Gastroesophageal sphincter (tissue), 4 donors: Measurements from ENCODE around the gene CSMD2. TPM values are rescaled to one million over a fixed set of nuclear protein-coding genes. Genes with fewer than 3 reads are reported as not detected.

Experiments used
- ATAC-seq: fragments of 150-250 bp; one replicate; pipeline ENCODE4 v1.9.1; 2016; ENCODE audit warnings: mild to moderate bottlenecking, moderate library complexity
- H3K27ac ChIP-seq, 4 donors: fragments of 200-600 bp; sonication (generic) in 3 of 4; 1 replicate in 3 of 4; 2 replicates in 1 of 4; pipeline ENCODE4 v1.5.1; 2016 to 2019
- H3K27me3 ChIP-seq: fragments of 200-600 bp; sonication (generic); one replicate; pipeline ENCODE4 v1.5.1; 2019
- H3K36me3 ChIP-seq, 2 donors: fragments of 200-600 bp; sonication (generic); one replicate each; pipeline ENCODE4 v1.5.1; 2019; ENCODE audit warnings: control low read depth in 1 of 2
- H3K4me1 ChIP-seq, 3 donors: fragments of 200-600 bp; sonication (generic); 1 replicate in 2 of 3; 2 replicates in 1 of 3; pipeline ENCODE4 v1.5.1; 2016 to 2019; ENCODE audit warnings: control low read depth in 2 of 3
- H3K4me3 ChIP-seq, 2 donors: fragments of 200-600 bp; sonication (generic); one replicate each; pipeline ENCODE4 v1.5.1; 2019; ENCODE audit warnings: mild to moderate bottlenecking in 1 of 2, moderate library complexity in 1 of 2
- H3K9me3 ChIP-seq, 3 donors: fragments of 200-600 bp; sonication (generic); one replicate each; pipeline ENCODE4 v1.5.1; 2017 to 2019; ENCODE audit warnings: control low read depth in 2 of 3
- EP300 ChIP-seq: sonication (generic); formaldehyde crosslinking; IDR thresholded peaks from one replicate; pipeline ENCODE4 v1.6.1; 2017; ENCODE audit warnings: antibody characterized with exemption, mild to moderate bottlenecking
- POLR2A ChIP-seq, 2 donors: fragments of 450-650 bp; IDR thresholded peaks; one replicate each; pipeline ENCODE4 v1.6.1; 2017; ENCODE audit warnings: antibody characterized with exemption in 2 of 2, mild to moderate bottlenecking in 2 of 2, moderate library complexity in 1 of 2
- POLR2AphosphoS5 ChIP-seq: sonication (generic); formaldehyde crosslinking; IDR thresholded peaks from one replicate; pipeline ENCODE4 v1.6.1; 2017; ENCODE audit warnings: antibody characterized with exemption
- WGBS, 2 donors: methylation state at CpG; one replicate each; pipeline ENCODE4 v1.1.5; 2018; ENCODE audit warnings: low coverage in 1 of 2; 5-methylcytosine and 5-hydroxymethylcytosine counted together
- total RNA-seq, 4 donors: library from RNA; depleted of rRNA; stranded (reverse); fragments of >200 nt; gene quantifications; one replicate each; pipeline ENCODE4 v1.1.0, GENCODE V29; 2016
- TF ChIP-seq, protein P1 (sequence below), 4 experiments: fragments of 200-600 bp in 2 of 4; fragments of 450-650 bp in 2 of 4; sonication (generic) in 1 of 4; IDR thresholded peaks; one replicate each; pipeline ENCODE4 v1.5.1; 2017 to 2019; ENCODE audit warnings: antibody characterized with exemption in 4 of 4, mild to moderate bottlenecking in 2 of 4, moderate library complexity in 2 of 4

Gene CSMD2
- total RNA-seq, 4 donors from 2014 or later: 0.22 to 2.5 (median 0.37) TPM

DNA sequence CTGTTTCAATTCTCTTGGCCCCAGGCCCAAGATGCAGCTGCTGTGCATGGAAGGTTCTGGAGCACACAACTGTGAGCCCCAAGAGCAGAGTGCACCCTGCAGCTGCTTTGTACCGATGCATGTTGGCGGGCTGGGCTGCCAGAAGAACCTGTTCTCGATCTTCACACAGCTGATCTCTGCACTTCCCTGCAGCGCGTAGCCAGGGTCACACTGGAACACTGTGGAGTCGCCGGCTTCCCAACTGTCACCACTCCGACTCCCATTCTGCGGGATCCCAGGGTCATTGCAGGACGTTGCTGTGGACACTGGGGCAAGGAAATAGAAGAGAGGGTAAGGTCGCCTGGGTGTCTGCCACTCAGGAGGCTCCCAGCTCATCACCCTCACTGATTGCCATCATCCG is 507.2 kb downstream of the CSMD2 start:
- TF ChIP-seq POLR2A (IDR thresholded peaks at IDR 0.05): no peak
- TF ChIP-seq, protein P1, sequence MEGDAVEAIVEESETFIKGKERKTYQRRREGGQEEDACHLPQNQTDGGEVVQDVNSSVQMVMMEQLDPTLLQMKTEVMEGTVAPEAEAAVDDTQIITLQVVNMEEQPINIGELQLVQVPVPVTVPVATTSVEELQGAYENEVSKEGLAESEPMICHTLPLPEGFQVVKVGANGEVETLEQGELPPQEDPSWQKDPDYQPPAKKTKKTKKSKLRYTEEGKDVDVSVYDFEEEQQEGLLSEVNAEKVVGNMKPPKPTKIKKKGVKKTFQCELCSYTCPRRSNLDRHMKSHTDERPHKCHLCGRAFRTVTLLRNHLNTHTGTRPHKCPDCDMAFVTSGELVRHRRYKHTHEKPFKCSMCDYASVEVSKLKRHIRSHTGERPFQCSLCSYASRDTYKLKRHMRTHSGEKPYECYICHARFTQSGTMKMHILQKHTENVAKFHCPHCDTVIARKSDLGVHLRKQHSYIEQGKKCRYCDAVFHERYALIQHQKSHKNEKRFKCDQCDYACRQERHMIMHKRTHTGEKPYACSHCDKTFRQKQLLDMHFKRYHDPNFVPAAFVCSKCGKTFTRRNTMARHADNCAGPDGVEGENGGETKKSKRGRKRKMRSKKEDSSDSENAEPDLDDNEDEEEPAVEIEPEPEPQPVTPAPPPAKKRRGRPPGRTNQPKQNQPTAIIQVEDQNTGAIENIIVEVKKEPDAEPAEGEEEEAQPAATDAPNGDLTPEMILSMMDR (IDR thresholded peaks at IDR 0.05): no peak
- no peak for ATAC-seq
- H3K36me3 ChIP-seq: no peaks in the 10 kb centered on the region
- WGBS, 2 donors: 87 to 94% methylated on average over 2 to 5 of the region's 12 CpGs
- no peaks in the 10 kb centered on the region for H3K27me3 ChIP-seq
- H3K4me3 ChIP-seq: no peak overlapping the region
- H3K4me1 ChIP-seq: peaks cover 0 to 12% (median 0%) of the 10 kb centered on the region in 3 donors
- no peak overlapping the region for H3K27ac ChIP-seq
- no peaks in the 10 kb centered on the region for H3K9me3 ChIP-seq

DNA sequence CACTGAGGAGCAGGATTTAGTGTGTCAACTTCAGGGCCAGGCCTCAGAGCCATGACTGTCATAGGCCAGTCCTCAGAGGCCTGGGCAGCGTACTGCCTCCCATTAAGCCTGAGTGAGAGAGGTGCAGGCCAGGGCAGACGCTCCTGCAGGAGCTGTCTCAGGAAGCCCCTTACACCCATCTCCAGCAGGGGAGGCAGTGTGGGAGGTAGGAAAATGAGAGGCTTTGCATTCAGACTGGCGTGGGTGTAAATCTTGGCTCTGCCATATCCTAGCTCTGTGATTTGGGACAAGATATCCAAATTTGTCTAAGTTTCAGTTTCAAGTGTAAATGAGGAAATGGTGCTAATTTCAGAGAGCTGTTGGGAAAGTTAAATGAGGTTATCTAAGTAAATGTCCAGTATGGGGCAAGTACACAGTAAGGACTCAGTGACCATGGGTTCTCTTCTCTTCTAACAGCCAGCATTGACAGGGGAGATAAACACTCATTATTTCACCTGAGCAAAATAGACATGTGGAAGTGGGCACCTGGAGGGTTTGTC is 508.5 kb downstream of the CSMD2 start:
- no peak overlapping the region for H3K4me3 ChIP-seq
- H3K9me3 ChIP-seq: no peaks in the 10 kb centered on the region
- no peak overlapping the region for H3K27ac ChIP-seq
- no peaks in the 10 kb centered on the region for H3K36me3 ChIP-seq
- H3K4me1 ChIP-seq: peaks cover 0 to 12% (median 0%) of the 10 kb centered on the region in 3 donors
- TF ChIP-seq POLR2A (IDR thresholded peaks at IDR 0.05) (no peak), POLR2AphosphoS5 (no peak), EP300 (no peak)
- TF ChIP-seq, protein P1 (IDR thresholded peaks at IDR 0.05): no peak
- H3K27me3 ChIP-seq: no peaks in the 10 kb centered on the region
- WGBS, 2 donors: 86% methylated on average over 1 of the region's 3 CpGs; no CpG with 5 or more reads in 1 of the 2 donors
- no peak for ATAC-seq

DNA sequence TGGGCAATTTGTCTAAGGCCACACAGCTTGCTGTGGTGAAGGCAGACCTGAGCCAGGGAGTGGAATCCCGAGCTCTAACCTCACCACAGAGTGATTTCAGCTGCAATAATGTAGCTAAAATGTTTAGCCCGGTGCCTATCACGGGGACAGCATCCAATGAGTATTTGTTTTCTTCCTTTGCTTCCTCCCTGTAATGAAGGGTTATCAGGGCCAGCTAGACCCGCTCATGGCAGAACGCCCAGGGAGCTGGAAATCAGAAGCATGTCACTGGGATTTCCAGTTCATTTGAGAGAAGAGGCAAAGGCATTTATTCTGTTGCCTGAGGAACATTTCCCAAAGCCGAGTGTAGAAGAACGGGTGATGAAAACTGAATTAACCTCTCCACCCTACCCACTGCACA is 509.5 kb downstream of the CSMD2 start:
- Histone ChIP-seq H3K4me1 (peaks cover 0 to 7% (median 0%) of the 10 kb centered on the region in 3 donors), H3K4me3 (no peak overlapping the region), H3K27me3 (no peaks in the 10 kb centered on the region), H3K9me3 (no peaks in the 10 kb centered on the region), H3K27ac (no peak overlapping the region), H3K36me3 (no peaks in the 10 kb centered on the region)
- ATAC-seq: no peak
- 55 to 91% methylated on average over 4 to 6 of the region's 7 CpGs for WGBS, 2 donors
- no peak for TF ChIP-seq EP300
- no peak for TF ChIP-seq POLR2A (IDR thresholded peaks at IDR 0.05)
- no peak for TF ChIP-seq POLR2AphosphoS5
- TF ChIP-seq, protein P1 (IDR thresholded peaks at IDR 0.05): no peak

DNA sequence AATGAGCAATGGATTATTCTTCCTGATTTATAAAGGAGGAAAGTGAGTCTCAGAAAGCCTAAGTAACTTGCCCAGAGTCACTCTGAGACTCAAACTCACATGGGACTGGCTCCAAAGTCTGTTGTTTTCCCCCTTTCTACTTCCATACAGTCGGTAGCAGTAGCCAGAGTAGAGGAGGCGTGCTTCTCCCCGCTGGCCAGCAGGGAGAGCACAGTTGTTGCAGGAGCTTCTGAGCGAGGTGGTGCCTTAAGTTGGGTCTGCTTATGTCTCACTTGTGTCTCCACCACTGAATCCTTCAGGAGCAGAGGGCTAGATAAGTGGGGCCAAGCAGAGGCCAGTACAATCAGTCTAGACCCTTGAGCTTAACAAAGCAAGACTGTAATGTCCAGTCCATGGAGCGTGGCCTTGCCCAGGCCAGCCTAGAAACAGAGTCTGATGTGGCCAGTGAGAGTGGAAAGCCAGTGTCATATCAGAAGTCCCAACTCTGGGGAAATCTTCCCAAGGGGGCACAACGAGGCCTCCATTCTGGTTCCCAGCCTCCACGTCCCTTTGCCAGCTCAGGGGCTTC is 510.7 kb downstream of the CSMD2 start:
- Histone ChIP-seq H3K27ac (no peak overlapping the region), H3K9me3 (no peaks in the 10 kb centered on the region), H3K4me3 (no peak overlapping the region), H3K4me1 (no peaks in the 10 kb centered on the region), H3K36me3 (no peaks in the 10 kb centered on the region), H3K27me3 (no peaks in the 10 kb centered on the region)
- TF ChIP-seq, protein P1 (IDR thresholded peaks at IDR 0.05): peak in 1 of 4 experiments; percentile 23
- TF ChIP-seq EP300 (no peak), POLR2AphosphoS5 (no peak), POLR2A (IDR thresholded peaks at IDR 0.05) (no peak)
- no peak for ATAC-seq
- WGBS, 2 donors: 43 to 74% methylated on average over 3 to 6 of the region's 7 CpGs

DNA sequence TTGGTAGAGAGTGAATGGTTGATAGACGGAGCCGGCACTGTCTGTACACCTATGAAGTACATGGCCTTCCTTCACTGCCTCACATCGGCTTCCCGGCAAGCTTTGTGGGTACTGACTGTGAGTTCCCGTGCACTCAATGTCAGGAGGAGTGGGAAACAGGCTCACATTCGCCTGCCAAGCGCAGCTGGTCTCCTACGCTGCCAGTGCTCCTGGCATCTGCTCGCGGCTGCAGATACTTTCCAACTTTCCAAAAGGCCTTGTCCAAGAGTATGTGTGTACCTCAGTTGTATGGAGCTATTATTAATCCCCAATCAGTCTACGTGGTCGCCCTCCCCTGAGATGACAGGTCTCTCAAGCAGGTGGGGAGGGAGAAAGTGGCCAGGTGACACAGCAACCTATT is 511.8 kb downstream of the CSMD2 start:
- no peaks in the 10 kb centered on the region for H3K9me3 ChIP-seq
- H3K4me3 ChIP-seq: no peak overlapping the region
- 85 to 100% methylated on average over 2 to 10 of the region's 12 CpGs for WGBS, 2 donors
- H3K36me3 ChIP-seq: no peaks in the 10 kb centered on the region
- no peaks in the 10 kb centered on the region for H3K4me1 ChIP-seq
- H3K27me3 ChIP-seq: no peaks in the 10 kb centered on the region
- no peak overlapping the region for H3K27ac ChIP-seq
- ATAC-seq: no peak
- TF ChIP-seq, protein P1 (IDR thresholded peaks at IDR 0.05): no peak
- no peak for TF ChIP-seq POLR2AphosphoS5
- TF ChIP-seq EP300: no peak
- TF ChIP-seq POLR2A (IDR thresholded peaks at IDR 0.05): no peak
